ENCODE data around the gene NKTR.
A peak's percentile ranks its signal among the peaks of the same experiment; 100 is the strongest.
"Not testable (repeated sequence)": the region's sequence is repeated elsewhere in the genome, so short reads cannot be mapped to it uniquely, and the experiment has no call there.

NKTR gene

GRCh38 chr3:42597098-42597497 lies 3.4 kb upstream of the NKTR start:
- not testable (repeated sequence) for DNase-seq

- peak in 1 of 2 donors; percentile 50 for DNase-seq
These were observed 631 bp downstream of the NKTR start for GRCh38 chr3:42600958-42601675.

- DNase-seq = no peak
These were observed 1.6 kb downstream of the NKTR start for GRCh38 chr3:42601896-42602581.

- DNase-seq = no peak
These were observed 2.5 kb downstream of the NKTR start for GRCh38 chr3:42602961-42603360.

- DNase-seq = no peak
These were observed 5.2 kb downstream of the NKTR start for GRCh38 chr3:42605546-42606173.

DNA sequence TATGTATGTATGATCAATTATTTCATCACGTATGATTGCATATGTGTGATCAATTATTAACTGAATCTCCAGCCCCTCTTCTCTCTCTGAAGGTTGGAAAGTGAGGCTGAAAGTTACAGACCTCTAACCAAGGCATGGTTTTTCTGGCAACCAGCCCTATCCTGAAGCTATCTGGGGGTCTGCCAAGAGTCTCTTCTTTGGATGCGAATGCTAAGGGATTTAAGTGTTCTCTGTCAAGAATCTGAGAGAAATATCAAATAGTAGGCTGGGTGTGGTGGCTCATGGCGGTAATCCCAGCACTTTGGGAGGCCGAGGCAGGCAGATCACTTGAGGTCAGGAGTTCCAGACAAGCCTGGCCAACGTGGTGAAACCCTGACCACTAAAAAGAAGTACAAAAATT lies 8.1 kb downstream of the NKTR start:
- no peak for DNase-seq

DNA sequence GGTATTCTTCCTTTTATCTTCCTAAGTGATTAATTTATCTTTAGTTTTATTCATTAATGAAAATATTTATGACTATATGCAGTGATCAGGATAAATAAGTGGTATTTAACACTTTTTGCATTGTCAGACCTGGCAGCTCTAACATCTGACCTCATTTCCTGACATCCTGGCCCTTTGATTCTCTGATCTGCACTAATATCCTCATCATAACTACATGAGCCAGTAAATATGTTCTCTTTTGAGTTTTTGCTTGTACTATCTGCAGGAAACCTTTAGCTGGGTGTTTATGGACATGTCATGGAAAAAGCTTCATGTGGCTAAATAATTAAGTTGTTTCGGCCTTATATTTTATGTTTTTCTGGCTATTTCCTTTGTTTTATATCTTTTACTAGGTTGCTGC lies 10.5 kb downstream of the NKTR start:
- no peak for DNase-seq

DNA sequence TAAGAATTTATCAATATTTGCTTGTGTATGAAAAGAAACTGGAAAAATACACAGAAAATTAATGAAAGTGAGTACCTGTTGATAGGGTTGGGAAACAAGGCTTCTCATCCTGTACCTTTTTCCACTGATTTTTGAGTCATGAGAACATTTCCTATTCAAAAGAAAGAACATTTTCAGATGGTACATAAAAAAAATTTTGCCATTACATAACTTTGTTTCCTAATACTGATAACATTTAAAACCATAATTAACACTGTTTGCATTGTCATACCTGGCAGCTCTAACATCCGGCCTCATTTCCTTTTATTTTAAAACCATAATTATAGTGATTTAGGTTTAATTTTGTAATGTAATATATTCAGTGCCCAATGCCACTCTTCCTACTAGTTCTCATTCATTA lies 11.7 kb downstream of the NKTR start:
- no peak for DNase-seq

DNA sequence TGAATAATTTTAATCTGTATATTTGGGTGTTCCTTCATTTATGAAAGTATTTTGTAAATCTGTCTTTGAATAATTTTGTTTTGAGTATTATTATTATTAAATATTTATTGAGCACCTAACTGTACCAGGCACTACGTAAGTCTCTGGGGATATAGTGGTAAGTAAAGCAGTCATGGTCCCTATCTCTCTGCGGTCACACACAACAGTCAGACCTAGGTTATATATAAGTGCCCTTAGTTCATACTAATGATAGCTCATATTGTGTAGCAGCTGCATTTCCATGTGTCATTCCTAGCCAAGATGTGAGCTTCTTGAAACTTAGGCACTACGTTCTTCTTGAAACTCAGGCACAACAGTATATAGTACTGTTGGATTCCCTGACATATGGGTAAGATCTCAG lies 12.4 kb downstream of the NKTR start:
- no peak for DNase-seq

DNA sequence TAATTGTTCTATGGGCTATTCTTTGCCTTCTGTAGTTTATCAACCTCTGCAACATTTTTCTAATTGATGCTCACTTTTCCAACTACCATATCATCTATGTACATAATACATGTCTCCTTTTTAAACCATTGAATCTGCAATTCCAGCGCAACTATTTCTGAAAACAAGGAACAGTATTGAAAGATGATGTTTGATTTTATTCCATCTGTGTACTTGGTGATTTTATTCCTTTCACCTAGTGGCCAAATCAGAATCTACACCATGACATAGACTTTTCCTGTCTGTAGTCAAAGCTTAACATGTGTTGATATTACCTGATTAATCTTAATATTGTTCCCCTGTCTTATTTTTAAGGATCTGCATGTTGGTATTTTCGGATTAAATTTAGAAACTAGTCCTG lies 13.0 kb downstream of the NKTR start:
- DNase-seq = no peak

DNA sequence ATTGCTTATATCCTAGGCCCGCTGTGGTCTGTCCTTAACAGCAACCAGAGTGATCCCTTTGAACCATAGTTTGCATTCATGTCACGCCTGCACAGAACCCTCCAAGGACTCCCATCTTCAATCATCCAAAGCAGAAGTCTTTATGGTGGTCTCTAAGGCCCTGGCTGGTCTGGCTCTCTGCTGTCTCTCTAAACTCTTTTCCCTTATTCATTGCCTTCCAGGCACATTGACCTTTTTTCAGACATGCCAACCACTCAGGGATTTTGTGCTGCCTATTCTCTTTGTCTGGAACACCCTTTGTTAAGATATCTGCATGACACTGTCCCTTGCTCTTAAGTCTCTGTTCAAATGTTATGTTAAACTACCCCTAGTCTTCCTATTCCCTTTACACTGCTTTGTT lies 31.1 kb downstream of the NKTR start:
- DNase-seq = no peak

DNA sequence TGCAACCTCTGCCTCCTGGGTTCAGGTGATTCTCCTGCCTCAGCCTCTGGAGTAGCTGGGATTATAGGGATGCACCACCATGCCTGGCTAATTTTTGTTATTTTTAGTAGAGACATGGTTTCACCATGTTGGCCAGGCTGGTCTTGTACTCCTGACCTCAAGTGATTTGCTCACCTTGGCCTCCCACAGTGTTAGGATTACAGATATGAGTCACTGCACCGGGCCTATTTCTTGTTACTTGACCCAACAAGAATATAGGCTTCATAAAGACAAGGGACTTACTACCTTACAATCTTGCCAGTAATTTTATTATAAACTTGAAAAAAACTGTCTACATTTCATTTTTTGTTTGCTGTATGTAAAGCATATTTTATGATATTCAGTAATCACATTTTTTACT lies 31.7 kb downstream of the NKTR start:
- no peak for DNase-seq

DNA sequence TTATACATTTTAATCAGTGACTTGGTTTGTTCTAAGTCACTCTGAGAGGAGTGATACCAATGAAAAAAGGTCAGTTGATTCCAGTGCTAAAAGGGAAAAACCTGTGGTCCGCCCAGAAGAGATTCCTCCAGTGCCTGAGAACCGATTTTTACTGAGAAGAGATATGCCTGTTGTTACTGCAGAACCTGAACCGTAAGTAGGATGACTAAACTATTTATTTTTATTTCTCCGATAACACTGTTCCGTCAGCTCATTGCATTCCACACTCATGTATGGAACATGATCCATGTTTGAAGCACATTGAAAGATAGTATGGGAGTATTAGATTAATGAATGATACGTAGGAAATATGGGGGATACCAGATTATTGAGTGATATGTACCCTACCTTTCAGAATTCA lies 33.1 kb downstream of the NKTR start:
- DNase-seq = no peak

GRCh38 chr3:42635111-42635510 lies 34.6 kb downstream of the NKTR start:
- no peak for DNase-seq

DNA sequence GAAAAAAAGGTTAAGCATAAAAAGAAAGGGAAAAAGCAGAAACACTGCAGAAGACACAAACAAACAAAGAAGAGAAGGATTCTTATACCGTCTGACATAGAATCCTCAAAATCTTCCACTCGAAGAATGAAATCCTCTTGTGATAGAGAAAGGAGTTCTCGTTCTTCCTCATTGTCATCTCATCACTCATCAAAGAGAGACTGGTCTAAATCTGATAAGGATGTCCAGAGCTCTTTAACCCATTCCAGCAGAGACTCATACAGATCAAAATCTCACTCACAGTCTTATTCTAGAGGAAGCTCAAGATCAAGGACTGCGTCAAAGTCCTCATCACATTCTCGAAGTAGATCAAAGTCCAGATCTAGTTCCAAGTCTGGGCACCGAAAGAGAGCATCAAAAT lies 36.5 kb downstream of the NKTR start:
- DNase-seq = no peak

- peak; percentile 34 to 43 for DNase-seq
These were observed 37.9 kb downstream of the NKTR start for GRCh38 chr3:42638339-42638842.

DNA sequence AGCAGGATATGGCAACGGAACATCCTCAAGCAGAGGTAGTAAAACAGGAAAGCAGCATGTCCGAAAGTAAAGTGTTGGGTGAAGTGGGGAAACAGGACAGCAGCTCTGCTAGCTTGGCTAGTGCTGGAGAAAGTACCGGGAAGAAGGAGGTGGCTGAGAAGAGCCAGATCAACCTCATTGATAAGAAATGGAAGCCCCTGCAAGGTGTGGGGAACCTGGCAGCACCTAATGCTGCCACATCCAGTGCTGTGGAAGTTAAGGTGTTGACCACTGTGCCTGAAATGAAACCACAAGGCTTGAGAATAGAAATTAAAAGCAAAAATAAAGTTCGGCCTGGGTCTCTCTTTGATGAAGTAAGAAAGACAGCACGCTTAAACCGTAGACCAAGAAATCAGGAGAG lies 38.7 kb downstream of the NKTR start:
- no peak for DNase-seq

DNA sequence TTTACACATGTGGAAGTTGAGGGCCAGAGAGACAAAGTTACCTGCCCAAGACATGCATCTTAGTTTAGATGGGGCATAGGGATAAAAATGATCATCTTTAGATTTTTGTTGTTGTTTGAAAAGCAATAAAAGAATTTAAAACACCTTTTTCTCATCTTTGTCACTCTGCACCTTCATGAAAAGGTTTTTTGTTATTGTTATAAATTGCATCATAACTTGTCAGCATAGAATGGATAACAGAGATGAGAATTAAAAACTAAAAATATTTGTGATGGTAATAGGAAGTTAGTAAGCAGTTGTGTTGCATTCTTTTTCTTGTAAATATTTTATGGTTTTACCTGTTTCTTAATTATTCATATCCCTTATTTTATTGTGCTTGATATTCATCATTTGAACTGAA lies 39.6 kb downstream of the NKTR start:
- no peak for DNase-seq

- DNase-seq = no peak
These were observed 40.4 kb downstream of the NKTR start for GRCh38 chr3:42640771-42641370.

DNA sequence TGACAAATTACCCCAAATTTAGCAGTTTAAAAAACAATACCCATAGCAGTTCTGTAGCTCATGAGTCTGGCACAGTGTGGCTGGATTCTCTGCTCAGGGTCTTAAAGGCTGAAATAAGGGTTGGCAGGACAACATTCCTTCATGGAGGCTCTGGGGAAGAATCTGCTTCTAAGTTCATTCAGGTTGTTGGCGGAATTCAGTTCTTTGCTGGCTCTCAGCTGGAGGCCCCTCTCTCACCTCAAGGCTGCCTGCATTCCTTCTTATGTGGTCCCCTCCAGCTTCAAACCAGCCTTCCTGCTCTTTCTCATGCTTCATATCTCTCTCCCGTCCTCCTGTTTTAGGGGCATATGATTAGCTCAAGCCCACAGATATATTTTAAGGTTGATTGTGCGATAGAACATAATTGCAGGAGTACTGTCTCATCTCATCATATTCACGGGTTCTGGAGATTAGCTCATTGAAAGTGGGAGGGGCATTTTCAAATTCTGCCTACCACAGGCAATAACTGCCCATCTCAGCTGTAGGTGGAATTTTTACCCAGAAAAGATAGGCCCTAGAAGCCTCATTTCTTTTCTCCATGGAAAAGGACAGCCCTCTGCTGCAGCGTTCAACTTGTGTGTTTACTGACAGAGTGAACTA lies 47.5 kb downstream of the NKTR start:
- no peak for DNase-seq

- DNase-seq = no peak
These were observed 48.5 kb downstream of the NKTR start for GRCh38 chr3:42649006-42649405.

DNA sequence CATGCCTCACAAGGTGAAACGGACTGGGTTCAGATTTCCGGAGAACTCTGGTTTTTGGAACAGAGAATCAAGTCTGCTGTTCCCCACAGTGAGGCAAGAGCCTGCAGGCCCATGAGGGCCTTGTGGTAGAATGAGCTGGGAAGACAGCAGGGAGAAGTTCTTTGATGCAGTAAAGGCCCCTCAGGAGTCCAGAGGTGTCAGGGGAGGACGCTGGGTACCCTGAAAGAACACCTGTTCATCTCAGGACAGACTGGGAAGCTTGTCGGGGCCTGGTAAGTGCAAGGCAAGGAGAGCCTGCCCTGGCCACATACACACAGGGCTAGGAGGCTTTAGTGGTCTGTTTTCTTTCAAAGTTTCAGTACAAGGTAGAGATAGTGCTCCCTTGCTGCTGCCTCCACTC lies 49.3 kb downstream of the NKTR start:
- no peak for DNase-seq
